Testis (tissue), 3 donors: ENCODE measurements around the gene UGP2. TPM values are rescaled to one million over a fixed set of nuclear protein-coding genes. Genes with fewer than 3 reads are reported as not detected.

Experiments used
- DNase-seq: peaks from one replicate; pipeline ENCODE4 v3.0.0-alpha.2; 2019
- H3K27ac ChIP-seq, 2 donors: fragments of 200-600 bp; sonication (generic); one replicate each; pipeline ENCODE4 v1.5.1; 2019
- H3K27me3 ChIP-seq: fragments of 200-600 bp; sonication (generic); one replicate; pipeline ENCODE4 v1.5.1; 2019
- H3K36me3 ChIP-seq: fragments of 200-600 bp; sonication (generic); one replicate; pipeline ENCODE4 v1.5.1; 2017; ENCODE audit warnings: low read depth; ENCODE audit errors: missing control alignments
- H3K4me1 ChIP-seq: fragments of 200-600 bp; sonication (generic); one replicate; pipeline ENCODE4 v1.5.1; 2019
- H3K4me3 ChIP-seq, 2 donors: fragments of 200-600 bp; sonication (generic); one replicate each; pipeline ENCODE4 v1.5.1; 2017 to 2019
- H3K9me3 ChIP-seq: fragments of 200-600 bp; sonication (generic); one replicate; pipeline ENCODE4 v1.5.1; 2017
- CTCF ChIP-seq, 3 experiments: fragments of 450-650 bp in 2 of 3; fragments of 200-600 bp in 1 of 3; sonication (generic) in 1 of 3; IDR thresholded peaks; one replicate each; pipeline ENCODE4 v1.5.1; 2016 to 2019; ENCODE audit warnings: antibody characterized with exemption in 3 of 3, mild to moderate bottlenecking in 2 of 3, moderate library complexity in 1 of 3
- POLR2A ChIP-seq: fragments of 450-650 bp; IDR thresholded peaks from one replicate; pipeline ENCODE4 v1.6.1; 2017; ENCODE audit warnings: antibody characterized with exemption, mild to moderate bottlenecking, moderate library complexity
- WGBS, 2 donors: methylation state at CpG; one replicate each; pipeline ENCODE4 v1.1.5; 2018; 5-methylcytosine and 5-hydroxymethylcytosine counted together
- intact Hi-C: fragments of 100-400 bp; cut with DNase I; formaldehyde crosslinking; loops from one replicate; pipeline ENCODE4 v1.15.1; 2023; ENCODE audit warnings: low total_unique reads
- polyA plus RNA-seq: library from polyadenylated mRNA; stranded (reverse); fragments of 350-450 nt; fragmentation: Illumina TruSeq; extraction: RNeasy Lipid Tissue Mini Kit (QIAGEN cat#74804); gene quantifications from one replicate; pipeline ENCODE4 v1.2.3, GENCODE V29; 2014; ENCODE audit warnings: low read depth, low replicate concordance; ENCODE audit not compliant: insufficient read depth
- total RNA-seq, 2 donors: library from RNA; depleted of rRNA; stranded (reverse); fragments of >200 nt; gene quantifications; one replicate each; pipeline ENCODE4 v1.2.3, GENCODE V29; 2016

UGP2 gene
- total and polyA plus RNA-seq, 3 donors from 2014 or later = 51.7 to 70.3 (median 52.9) TPM

- Histone ChIP-seq H3K4me3 (no peak overlapping the region), H3K9me3 (no peaks in the 10 kb centered on the region), H3K4me1 (no peaks in the 10 kb centered on the region), H3K27me3 (no peaks in the 10 kb centered on the region), H3K27ac (no peak overlapping the region), H3K36me3 (no peaks in the 10 kb centered on the region)
- intact Hi-C loops = no loop called here
- DNase-seq = no peak
- TF ChIP-seq CTCF (IDR thresholded peaks at IDR 0.05) (no peak), POLR2A (no peak)
Measured at GRCh38 chr2:63827749-63828148, 13.9 kb upstream of the UGP2 start.

GRCh38 chr2:63831176-63831575, 10.5 kb upstream of the UGP2 start:
- 82 to 90% methylated on average over 1 of the region's 1 CpG for WGBS, 2 donors

GRCh38 chr2:63834401-63834800, 7.3 kb upstream of the UGP2 start:
- H3K27ac ChIP-seq = no peak overlapping the region
- no peaks in the 10 kb centered on the region for H3K9me3 ChIP-seq
- H3K4me1 ChIP-seq = no peaks in the 10 kb centered on the region
- H3K4me3 ChIP-seq = no peak overlapping the region
- no peaks in the 10 kb centered on the region for H3K36me3 ChIP-seq
- no peaks in the 10 kb centered on the region for H3K27me3 ChIP-seq
- whole genome bisulfite sequencing, 2 donors = 93 to 97% methylated on average over 2 of the region's 2 CpGs
- DNase-seq = no peak
- TF ChIP-seq CTCF (IDR thresholded peaks at IDR 0.05) (no peak), POLR2A (no peak)
- intact Hi-C loops = no loop called here

More at GRCh38 chr2:63831176-63831575, 10.5 kb upstream of the UGP2 start:
- no peak for DNase-seq
- intact Hi-C loops = no loop called here
- no peaks in the 10 kb centered on the region for H3K4me1 ChIP-seq
- H3K4me3 ChIP-seq = no peak overlapping the region
- TF ChIP-seq POLR2A (no peak), CTCF (IDR thresholded peaks at IDR 0.05) (no peak)
- H3K27ac ChIP-seq = no peak overlapping the region
- H3K9me3 ChIP-seq = no peaks in the 10 kb centered on the region
- no peaks in the 10 kb centered on the region for H3K36me3 ChIP-seq
- no peaks in the 10 kb centered on the region for H3K27me3 ChIP-seq

GRCh38 chr2:63837036-63837594, 4.6 kb upstream of the UGP2 start:
- no peak for DNase-seq
- TF ChIP-seq CTCF (IDR thresholded peaks at IDR 0.05) (no peak), POLR2A (no peak)
- 60 to 77% methylated on average over 2 of the region's 2 CpGs for WGBS, 2 donors
- Histone ChIP-seq H3K36me3 (no peaks in the 10 kb centered on the region), H3K9me3 (no peaks in the 10 kb centered on the region), H3K4me1 (peaks cover 4% of the 10 kb centered on the region), H3K4me3 (no peak overlapping the region), H3K27ac (no peak overlapping the region), H3K27me3 (no peaks in the 10 kb centered on the region)
- intact Hi-C loops = no loop called here

- DNase-seq = no peak
- Histone ChIP-seq H3K27ac (peak overlapping the region; percentile 86 to 99), H3K4me3 (peak overlapping the region; percentile 85 to 93), H3K9me3 (no peaks in the 10 kb centered on the region), H3K4me1 (peaks cover 17% of the 10 kb centered on the region), H3K36me3 (no peaks in the 10 kb centered on the region), H3K27me3 (no peaks in the 10 kb centered on the region)
- TF ChIP-seq CTCF (IDR thresholded peaks at IDR 0.05) (no peak), POLR2A (no peak)
- WGBS, 2 donors = 13% methylated on average over 23 to 24 of the region's 24 CpGs
- intact Hi-C loops = no loop called here
Measured at GRCh38 chr2:63840081-63840784, 1.5 kb upstream of the UGP2 start.
